ENCODE measurements around the gene HTATSF1. TPM values are rescaled to one million over a fixed set of nuclear protein-coding genes. Genes with fewer than 3 reads are reported as not detected.

The HTATSF1 gene
- total RNA-seq, 4 donors from 2014 or later, result 34.0 to 44.8 (median 40.7) TPM

- no peak for TF ChIP-seq CTCF (IDR thresholded peaks at IDR 0.05)
- TF ChIP-seq POLR2AphosphoS5 (IDR thresholded peaks at IDR 0.05), result no peak
- no peak for TF ChIP-seq EP300 (IDR thresholded peaks at IDR 0.05; ENCODE audit: low read depth)
- no peak for TF ChIP-seq POLR2A (IDR thresholded peaks at IDR 0.05)
- Histone ChIP-seq H3K4me3 (no peak overlapping the region), H3K36me3 (no peaks in the 10 kb centered on the region), H3K27me3 (no peaks in the 10 kb centered on the region), H3K27ac (no peak overlapping the region), H3K9me3 (no peaks in the 10 kb centered on the region), H3K4me1 (no peaks in the 10 kb centered on the region)
- 59% methylated on average over 3 of the region's 3 CpGs; no CpG with 5 or more reads in 1 of the 2 donors for WGBS, 2 donors (ENCODE audit: low coverage in 1 of 2)
- intact Hi-C loops (cut with DNase I; ENCODE audit: low total_unique reads), result no loop called here
- in situ Hi-C loops (cut with MboI; ENCODE audit: low pct_ligation_motif_present in 1 of 4, low pct_unique_long_range_greater_than_20kb in 1 of 4, low sequenced_read_pairs in 3 of 4), result no loop called here
- no peak for DNase-seq
Measured at GRCh38 chrX:136467303-136467702, 30.1 kb upstream of the HTATSF1 start.

- Histone ChIP-seq H3K9me3 (no peaks in the 10 kb centered on the region), H3K27ac (no peak overlapping the region), H3K27me3 (no peaks in the 10 kb centered on the region), H3K36me3 (no peaks in the 10 kb centered on the region), H3K4me1 (no peaks in the 10 kb centered on the region), H3K4me3 (no peak overlapping the region)
- 72% methylated on average over 2 of the region's 2 CpGs; no CpG with 5 or more reads in 1 of the 2 donors for WGBS, 2 donors (ENCODE audit: low coverage in 1 of 2)
- no peak for DNase-seq
- in situ Hi-C loops (cut with MboI; ENCODE audit: low pct_ligation_motif_present in 1 of 4, low pct_unique_long_range_greater_than_20kb in 1 of 4, low sequenced_read_pairs in 3 of 4) (no loop called here), intact Hi-C loops (cut with DNase I; ENCODE audit: low total_unique reads) (no loop called here)
- TF ChIP-seq CTCF (IDR thresholded peaks at IDR 0.05) (no peak), POLR2AphosphoS5 (IDR thresholded peaks at IDR 0.05) (no peak), POLR2A (IDR thresholded peaks at IDR 0.05) (no peak), EP300 (IDR thresholded peaks at IDR 0.05; ENCODE audit: low read depth) (no peak)
Measured at GRCh38 chrX:136468391-136469103, 28.8 kb upstream of the HTATSF1 start.

- DNase-seq, result no peak
- Histone ChIP-seq H3K4me1 (no peaks in the 10 kb centered on the region), H3K4me3 (no peak overlapping the region), H3K36me3 (no peaks in the 10 kb centered on the region), H3K27me3 (no peaks in the 10 kb centered on the region), H3K9me3 (no peaks in the 10 kb centered on the region), H3K27ac (no peak overlapping the region)
- WGBS, 2 donors (ENCODE audit: low coverage in 1 of 2), result 51 to 82% methylated on average over 3 to 4 of the region's 4 CpGs
- no peak for TF ChIP-seq POLR2A (IDR thresholded peaks at IDR 0.05)
- in situ Hi-C loops (cut with MboI; ENCODE audit: low pct_ligation_motif_present in 1 of 4, low pct_unique_long_range_greater_than_20kb in 1 of 4, low sequenced_read_pairs in 3 of 4) (no loop called here), intact Hi-C loops (cut with DNase I; ENCODE audit: low total_unique reads) (no loop called here)
Measured at GRCh38 chrX:136473663-136474062, 23.7 kb upstream of the HTATSF1 start.

- Histone ChIP-seq H3K4me3 (no peak overlapping the region), H3K4me1 (no peaks in the 10 kb centered on the region), H3K9me3 (no peaks in the 10 kb centered on the region), H3K27me3 (no peaks in the 10 kb centered on the region), H3K27ac (no peak overlapping the region), H3K36me3 (no peaks in the 10 kb centered on the region)
- 57% methylated on average over 3 of the region's 3 CpGs; no CpG with 5 or more reads in 1 of the 2 donors for WGBS, 2 donors (ENCODE audit: low coverage in 1 of 2)
- intact Hi-C loops (cut with DNase I; ENCODE audit: low total_unique reads), result no loop called here
- in situ Hi-C loops (cut with MboI; ENCODE audit: low pct_ligation_motif_present in 1 of 4, low pct_unique_long_range_greater_than_20kb in 1 of 4, low sequenced_read_pairs in 3 of 4), result no loop called here
- TF ChIP-seq CTCF (IDR thresholded peaks at IDR 0.05) (no peak), POLR2AphosphoS5 (IDR thresholded peaks at IDR 0.05) (no peak), EP300 (IDR thresholded peaks at IDR 0.05; ENCODE audit: low read depth) (no peak), POLR2A (IDR thresholded peaks at IDR 0.05) (no peak)
- DNase-seq, result no peak
Measured at GRCh38 chrX:136475236-136475635, 22.2 kb upstream of the HTATSF1 start.

- in situ Hi-C loops (cut with MboI; ENCODE audit: low pct_ligation_motif_present in 1 of 4, low pct_unique_long_range_greater_than_20kb in 1 of 4, low sequenced_read_pairs in 3 of 4) (no loop called here), intact Hi-C loops (cut with DNase I; ENCODE audit: low total_unique reads) (no loop called here)
Measured at GRCh38 chrX:136476501-136476900, 20.9 kb upstream of the HTATSF1 start.

More at GRCh38 chrX:136476501-136476900, 20.9 kb upstream of the HTATSF1 start:
- Histone ChIP-seq H3K9me3 (no peaks in the 10 kb centered on the region), H3K4me3 (no peak overlapping the region), H3K27ac (no peak overlapping the region), H3K36me3 (no peaks in the 10 kb centered on the region), H3K27me3 (no peaks in the 10 kb centered on the region), H3K4me1 (no peaks in the 10 kb centered on the region)
- TF ChIP-seq POLR2AphosphoS5 (IDR thresholded peaks at IDR 0.05), result no peak
- no peak for TF ChIP-seq EP300 (IDR thresholded peaks at IDR 0.05; ENCODE audit: low read depth)
- no peak for TF ChIP-seq CTCF (IDR thresholded peaks at IDR 0.05)
- no peak for TF ChIP-seq POLR2A (IDR thresholded peaks at IDR 0.05)
- DNase-seq, result no peak
- WGBS, 2 donors (ENCODE audit: low coverage in 1 of 2), result 80% methylated on average over 1 to 2 of the region's 2 CpGs
